B cell (primary cell): ENCODE results near the gene NUMB. TPM values are rescaled to one million over a fixed set of nuclear protein-coding genes. Genes with fewer than 3 reads are reported as not detected.

Experiments used
- ATAC-seq: fragments of 200-7000 bp; cut with Tn5 transposase; one replicate; pipeline ENCODE4 v1.10.0; 2021; ENCODE audit warnings: low read depth, mild to moderate bottlenecking, moderate number of reproducible peaks, moderate library complexity
- CTCF ChIA-PET: fragments of 350-600 bp; sonication (Branson Sonifier 250); formaldehyde crosslinking; loops from one replicate; lab custom pipeline; 2021; ENCODE audit warnings: antibody characterized with exemption, inconsistent platforms; lab: Charles Lee
- POLR2A ChIA-PET: fragments of 350-600 bp; sonication (Branson Sonifier 250); formaldehyde crosslinking; loops from one replicate; lab custom pipeline; 2021; ENCODE audit warnings: antibody characterized with exemption; lab: Charles Lee
- DNase-seq: peaks from one replicate; pipeline ENCODE4 v3.0.0; 2013
- H2AFZ ChIP-seq: 2 replicates; pipeline ENCODE4 v1.6.1; 2012; ENCODE audit warnings: mild to moderate bottlenecking, low read depth, low read length; ENCODE audit not compliant: insufficient read depth, poor library complexity, severe bottlenecking
- H3K27ac ChIP-seq, 2 donors: 1 replicate in 1 of 2; 2 replicates in 1 of 2; pipeline ENCODE4 v1.5.1; 2012 to 2013; ENCODE audit warnings: low read length in 2 of 2, mild to moderate bottlenecking in 2 of 2, moderate library complexity in 1 of 2
- H3K27me3 ChIP-seq, 4 experiments: fragments of 200-600 bp in 1 of 4; sonication (generic) in 1 of 4; replicated peaks in 1 of 4; 1 replicate in 2 of 4; 2 replicates in 2 of 4; pipeline versions ENCODE4 v1.6.1 to v1.7.0; 2013 to 2016; ENCODE audit warnings: low read length in 3 of 4, mild to moderate bottlenecking in 2 of 4, mixed read lengths in 1 of 4, moderate library complexity in 1 of 4; ENCODE audit not compliant: insufficient read depth in 4 of 4, control insufficient read depth in 3 of 4; ENCODE audit errors: control extremely low read depth in 1 of 4
- H3K36me3 ChIP-seq, 2 experiments: replicated peaks in 1 of 2; 1 replicate in 1 of 2; 2 replicates in 1 of 2; pipeline versions ENCODE4 v1.6.1 to v1.7.1; 2013; ENCODE audit warnings: low read length in 1 of 2; ENCODE audit not compliant: insufficient read depth in 2 of 2, control insufficient read depth in 1 of 2; ENCODE audit errors: control extremely low read depth in 1 of 2, extremely low read depth in 1 of 2
- H3K4me1 ChIP-seq, 2 donors: fragments of 200-600 bp in 1 of 2; sonication (generic) in 1 of 2; 1 replicate in 1 of 2; 2 replicates in 1 of 2; pipeline versions ENCODE4 v1.5.1 to v1.6.1; 2013 to 2017; ENCODE audit warnings: low read length in 2 of 2; ENCODE audit not compliant: control insufficient read depth in 2 of 2, insufficient read depth in 2 of 2
- H3K4me2 ChIP-seq: replicated peaks from 2 replicates; pipeline ENCODE3; 2012; ENCODE audit warnings: mild to moderate bottlenecking, low read depth, low read length; ENCODE audit not compliant: poor library complexity, severe bottlenecking
- H3K4me3 ChIP-seq, 5 experiments: fragments of 200-600 bp in 1 of 5; sonication (generic) in 1 of 5; 1 replicate in 3 of 5; 2 replicates in 2 of 5; pipeline versions ENCODE4 v1.5.1 to v1.7.0; 2011 to 2016; ENCODE audit warnings: low read length in 4 of 5, mild to moderate bottlenecking in 4 of 5, low read depth in 2 of 5, control low read depth in 1 of 5, moderate library complexity in 1 of 5; ENCODE audit not compliant: insufficient read depth in 1 of 5; ENCODE audit errors: control extremely low read depth in 1 of 5, extremely low read depth in 1 of 5
- H3K79me2 ChIP-seq: fragments of 200-600 bp; sonication (generic); one replicate; pipeline ENCODE4 v1.6.0; 2016; ENCODE audit warnings: low read length; ENCODE audit not compliant: control insufficient read depth, insufficient read depth
- H3K9ac ChIP-seq: fragments of 200-600 bp; sonication (generic); 2 replicates; pipeline ENCODE4 v1.6.1; 2017; ENCODE audit warnings: mild to moderate bottlenecking, low read length, moderate library complexity
- H3K9me3 ChIP-seq, 3 donors: one replicate each; pipeline versions ENCODE4 v1.6.1 to v1.7.1; 2013; ENCODE audit warnings: low read length in 2 of 3; ENCODE audit not compliant: control insufficient read depth in 2 of 3, insufficient read depth in 1 of 3; ENCODE audit errors: control extremely low read depth in 1 of 3
- H4K20me1 ChIP-seq: 2 replicates; pipeline ENCODE4 v1.6.0; 2012; ENCODE audit warnings: mild to moderate bottlenecking, low read length; ENCODE audit not compliant: insufficient read depth, control insufficient read depth, poor library complexity, severe bottlenecking
- H3K27ac Mint-ChIP-seq: one replicate; pipeline ENCODE4 v1.8.0; 2021; ENCODE audit warnings: mixed read lengths
- H3K27me3 Mint-ChIP-seq: one replicate; pipeline ENCODE4 v1.8.0; 2021; ENCODE audit warnings: mixed read lengths
- H3K4me1 Mint-ChIP-seq: one replicate; pipeline ENCODE4 v1.8.0; 2021; ENCODE audit warnings: mixed read lengths
- H3K4me3 Mint-ChIP-seq: one replicate; pipeline ENCODE4 v1.8.0; 2021; ENCODE audit warnings: mixed read lengths
- H3K9me3 Mint-ChIP-seq: one replicate; pipeline ENCODE4 v1.8.0; 2022; ENCODE audit warnings: mixed read lengths; ENCODE audit not compliant: insufficient read depth
- CTCF ChIP-seq: fragments of 200-600 bp; IDR thresholded peaks from one replicate; pipeline ENCODE4 v1.8.0; 2022; ENCODE audit warnings: antibody characterized with exemption, mild to moderate bottlenecking
- EZH2 ChIP-seq: IDR thresholded peaks from 2 replicates; pipeline ENCODE4 v1.6.1; 2012; ENCODE audit warnings: borderline replicate concordance, low read depth, mild to moderate bottlenecking, moderate library complexity, low read length; ENCODE audit not compliant: insufficient read depth, poor library complexity, severe bottlenecking
- WGBS: methylation state at CpG from one replicate; pipeline ENCODE4 v1.1.5; 2013; ENCODE audit warnings: missing lambda C conversion rate; ENCODE audit not compliant: insufficient coverage; 5-methylcytosine and 5-hydroxymethylcytosine counted together
- intact Hi-C: fragments of 100-400 bp; cut with micrococcal nuclease; formaldehyde crosslinking; loops from one replicate; pipeline ENCODE4 v1.10.0; 2022
- polyA plus RNA-seq: library from polyadenylated mRNA; depleted of rRNA; stranded (reverse); fragments of >200 nt; gene quantifications from 2 replicates; pipeline ENCODE4 v1.2.3, GENCODE V29; 2012
- total RNA-seq, 2 donors: library from RNA; stranded (reverse); fragments of 120-200 nt in 1 of 2; gene quantifications; 1 replicate in 1 of 2; 2 replicates in 1 of 2; pipeline versions ENCODE4 v1.2.3 to v1.2.4, GENCODE V29; 2013 to 2022

The NUMB gene
- total and polyA plus RNA-seq, 2 donors (not counting 1 experiment from before 2014, with no cell fraction given) = 63.4 to 102 TPM

GRCh38 chr14:73252491-73253322 is 205.6 kb downstream of the NUMB start:
- no peak overlapping the region for H3K4me3 Mint-ChIP-seq
- WGBS = 91% methylated on average over 24 of the region's 29 CpGs
- Histone ChIP-seq H2AFZ (no peak overlapping the region), H3K27ac (no peak overlapping the region), H3K4me1 (peaks cover 10 to 13% of the 10 kb centered on the region in 2 donors), H4K20me1 (no peaks in the 10 kb centered on the region), H3K4me2 (no peak overlapping the region), H3K27me3 (no peaks in the 10 kb centered on the region), H3K4me3 (no peak overlapping the region), H3K79me2 (no peaks in the 10 kb centered on the region), H3K9me3 (no peaks in the 10 kb centered on the region), H3K36me3 (no peaks in the 10 kb centered on the region), H3K9ac (no peak overlapping the region)
- ChIA-PET POLR2A (no interaction called here), CTCF (no interaction called here)
- peaks cover 19% of the 10 kb centered on the region for H3K4me1 Mint-ChIP-seq
- DNase-seq (no peak), ATAC-seq (no peak)
- no peak overlapping the region for H3K27ac Mint-ChIP-seq
- TF ChIP-seq CTCF (no peak), EZH2 (no peak)
- H3K27me3 Mint-ChIP-seq = no peaks in the 10 kb centered on the region
- H3K9me3 Mint-ChIP-seq = no peaks in the 10 kb centered on the region
- intact Hi-C loops = no loop called here

- no peak for DNase-seq
- CTCF ChIA-PET = no interaction called here
- no peaks in the 10 kb centered on the region for H3K79me2 ChIP-seq
- H3K27me3 Mint-ChIP-seq = no peaks in the 10 kb centered on the region
- no peak overlapping the region for H3K27ac ChIP-seq
- TF ChIP-seq EZH2 (no peak), CTCF (no peak)
- no peaks in the 10 kb centered on the region for H4K20me1 ChIP-seq
- H3K4me3 Mint-ChIP-seq = no peak overlapping the region
- 96% methylated on average over 29 of the region's 30 CpGs for WGBS
- H3K9ac ChIP-seq = no peak overlapping the region
- intact Hi-C loops = no loop called here
- ATAC-seq = no peak
- no peaks in the 10 kb centered on the region for H3K27me3 ChIP-seq
- no peak overlapping the region for H3K4me3 ChIP-seq
- no peak overlapping the region for H3K4me2 ChIP-seq
- no peak overlapping the region for H3K27ac Mint-ChIP-seq
- POLR2A ChIA-PET = no interaction called here
- H3K4me1 ChIP-seq = peaks cover 20 to 24% of the 10 kb centered on the region in 2 donors
- H3K9me3 Mint-ChIP-seq = no peaks in the 10 kb centered on the region
- H2AFZ ChIP-seq = no peak overlapping the region
- no peaks in the 10 kb centered on the region for H3K36me3 ChIP-seq
- H3K4me1 Mint-ChIP-seq = peaks cover 30% of the 10 kb centered on the region
- peaks cover 0 to 4% (median 0%) of the 10 kb centered on the region in 3 donors for H3K9me3 ChIP-seq
Measured at GRCh38 chr14:73251516-73252215, 206.7 kb downstream of the NUMB start.
